Measurements from ENCODE around the gene EVX2.

EVX2 gene

GRCh38 chr2:176096243-176096985 is 12.7 kb upstream of the EVX2 start:
- DNase-seq (ENCODE audit: low read depth in 2 of 2): no peak

DNA sequence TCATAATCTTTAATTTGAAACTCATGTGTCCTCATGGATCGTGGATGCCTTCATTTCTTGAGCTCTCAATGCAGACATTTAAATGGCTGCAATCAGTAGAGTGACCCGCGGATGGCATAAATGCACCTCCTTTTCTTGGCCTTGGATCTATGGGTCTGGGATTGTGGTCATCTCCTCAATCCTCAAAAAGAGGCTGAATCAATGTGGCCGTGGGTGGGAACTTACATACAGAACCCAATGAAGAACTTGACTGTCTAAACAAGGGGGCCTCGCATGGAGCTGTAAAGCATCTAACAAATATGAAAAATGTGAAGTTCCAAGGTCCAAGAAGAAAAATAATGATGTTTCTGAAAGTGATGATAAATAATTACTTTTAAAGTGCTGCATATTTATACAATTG is 11.7 kb upstream of the EVX2 start:
- no peak for DNase-seq (ENCODE audit: low read depth in 2 of 2)

DNA sequence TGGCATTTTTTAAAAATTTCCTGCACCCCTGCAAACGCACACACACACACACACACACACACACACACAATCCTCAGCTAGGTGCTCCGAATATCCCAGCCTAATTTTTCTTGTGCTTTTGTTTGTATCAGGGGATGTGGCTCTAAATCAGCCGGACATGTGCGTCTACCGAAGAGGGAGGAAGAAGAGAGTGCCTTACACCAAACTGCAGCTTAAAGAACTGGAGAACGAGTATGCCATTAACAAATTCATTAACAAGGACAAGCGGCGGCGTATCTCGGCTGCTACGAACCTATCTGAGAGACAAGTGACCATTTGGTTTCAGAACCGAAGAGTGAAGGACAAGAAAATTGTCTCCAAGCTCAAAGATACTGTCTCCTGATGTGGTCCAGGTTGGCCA is 10.6 kb upstream of the EVX2 start:
- DNase-seq (ENCODE audit: low read depth in 2 of 2): no peak

DNA sequence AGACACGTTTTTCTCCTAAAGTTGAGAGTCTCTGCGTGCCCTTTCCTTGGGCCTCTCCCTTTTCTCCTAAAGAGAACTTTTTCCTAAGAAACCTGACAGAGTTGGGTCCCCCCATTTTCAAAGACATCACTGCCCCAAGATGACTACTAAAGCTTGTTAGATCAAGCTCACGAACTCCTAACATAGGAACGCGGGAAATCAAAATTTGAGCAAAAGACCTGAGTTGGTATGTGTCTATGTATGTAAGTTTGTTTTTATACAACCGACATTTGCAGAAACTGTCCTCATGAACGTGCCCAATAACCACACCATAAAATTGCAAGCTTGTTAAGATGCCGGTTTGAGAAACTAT is 10.1 kb upstream of the EVX2 start:
- DNase-seq (ENCODE audit: low read depth in 2 of 2): no peak

DNA sequence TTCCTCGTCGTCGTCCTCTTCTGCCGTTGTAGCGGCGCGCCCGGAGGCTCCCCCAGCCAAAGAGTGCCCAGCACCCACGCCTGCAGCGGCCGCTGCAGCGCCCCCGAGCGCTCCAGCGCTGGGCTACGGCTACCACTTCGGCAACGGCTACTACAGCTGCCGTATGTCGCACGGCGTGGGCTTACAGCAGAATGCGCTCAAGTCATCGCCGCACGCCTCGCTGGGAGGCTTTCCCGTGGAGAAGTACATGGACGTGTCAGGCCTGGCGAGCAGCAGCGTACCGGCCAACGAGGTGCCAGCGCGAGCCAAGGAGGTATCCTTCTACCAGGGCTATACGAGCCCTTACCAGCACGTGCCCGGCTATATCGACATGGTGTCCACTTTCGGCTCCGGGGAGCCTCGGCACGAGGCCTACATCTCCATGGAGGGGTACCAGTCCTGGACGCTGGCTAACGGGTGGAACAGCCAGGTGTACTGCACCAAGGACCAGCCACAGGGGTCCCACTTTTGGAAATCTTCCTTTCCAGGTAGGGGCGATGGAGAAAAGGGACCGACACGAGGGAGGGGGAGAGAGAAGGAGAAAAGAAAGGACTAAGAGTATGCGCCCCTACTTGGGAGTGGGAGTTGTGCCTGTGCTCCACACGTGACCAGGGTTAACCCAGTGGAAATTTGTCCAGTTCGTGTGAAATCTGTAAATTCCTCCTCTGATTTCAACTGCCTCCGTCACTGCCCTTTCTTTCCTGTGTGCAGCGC is 9.6 kb upstream of the EVX2 start:
- DNase-seq (ENCODE audit: low read depth in 2 of 2): no peak

DNA sequence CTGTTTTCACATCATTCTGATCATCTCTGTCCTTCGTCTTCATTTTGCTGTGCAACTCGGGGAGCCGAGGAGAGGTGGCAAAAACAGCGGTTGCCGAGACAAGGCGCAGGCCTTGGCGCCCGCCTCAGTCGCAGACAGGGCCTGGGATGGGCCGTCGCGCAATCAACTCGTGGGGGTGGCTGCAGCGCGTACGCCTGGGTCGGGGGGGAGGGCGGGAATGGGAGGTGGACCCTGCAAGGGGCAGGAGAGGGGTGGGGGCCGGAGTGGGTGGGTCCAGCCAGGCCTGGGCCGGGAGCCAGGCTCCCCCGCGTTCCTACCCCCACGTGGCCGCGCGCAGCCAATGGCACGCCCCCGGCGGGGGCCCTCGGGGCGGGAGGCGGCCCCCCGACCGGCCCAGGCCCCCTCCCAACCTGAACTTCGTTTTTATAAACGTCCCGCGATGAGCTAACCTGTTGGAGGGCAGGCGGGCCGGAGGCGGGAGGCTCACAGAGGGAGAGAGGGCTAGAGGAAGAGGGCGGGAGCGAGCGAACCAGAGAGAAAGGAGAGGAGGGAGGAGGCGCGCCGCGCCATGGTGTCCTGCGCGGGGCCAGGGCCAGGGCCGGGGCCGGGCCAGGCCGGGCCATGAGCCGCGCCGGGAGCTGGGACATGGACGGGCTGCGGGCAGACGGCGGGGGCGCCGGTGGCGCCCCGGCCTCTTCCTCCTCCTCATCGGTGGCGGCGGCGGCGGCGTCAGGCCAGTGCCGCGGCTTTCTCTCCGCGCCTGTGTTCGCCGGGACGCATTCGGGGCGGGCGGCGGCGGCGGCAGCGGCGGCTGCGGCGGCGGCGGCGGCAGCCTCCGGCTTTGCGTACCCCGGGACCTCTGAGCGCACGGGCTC is 8.7 kb upstream of the EVX2 start, which contains the start of gene HOXD13:
TSS of gene HOXD13 (plus strand) at position 452 of the 875 bp plus-strand sequence. CDS start at position 622, 170 bp downstream.
- DNase-seq (ENCODE audit: low read depth in 2 of 2): no peak

GRCh38 chr2:176091329-176092258 is 7.8 kb upstream of the EVX2 start:
- no peak for DNase-seq (ENCODE audit: low read depth in 2 of 2)

DNA sequence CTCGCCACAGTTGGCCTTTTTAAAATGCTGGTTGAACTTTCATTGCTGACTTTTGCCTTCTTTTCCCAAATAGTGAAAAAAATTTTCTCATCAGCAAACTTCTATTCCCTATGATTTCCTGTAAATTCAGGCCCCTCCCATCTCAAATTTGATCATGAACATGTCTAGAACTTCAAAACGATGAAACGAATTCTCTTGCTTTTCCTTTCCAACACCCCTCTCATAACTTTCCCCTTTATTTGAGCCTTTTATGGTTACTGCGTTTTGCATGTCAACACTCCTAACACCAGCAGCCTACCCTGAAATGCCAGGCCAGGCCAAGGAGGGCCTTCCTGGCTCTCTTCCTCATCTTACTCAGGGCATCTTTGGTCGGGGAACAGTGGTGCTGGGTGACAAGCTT is 7.1 kb upstream of the EVX2 start:
- no peak for DNase-seq (ENCODE audit: low read depth in 2 of 2)

DNA sequence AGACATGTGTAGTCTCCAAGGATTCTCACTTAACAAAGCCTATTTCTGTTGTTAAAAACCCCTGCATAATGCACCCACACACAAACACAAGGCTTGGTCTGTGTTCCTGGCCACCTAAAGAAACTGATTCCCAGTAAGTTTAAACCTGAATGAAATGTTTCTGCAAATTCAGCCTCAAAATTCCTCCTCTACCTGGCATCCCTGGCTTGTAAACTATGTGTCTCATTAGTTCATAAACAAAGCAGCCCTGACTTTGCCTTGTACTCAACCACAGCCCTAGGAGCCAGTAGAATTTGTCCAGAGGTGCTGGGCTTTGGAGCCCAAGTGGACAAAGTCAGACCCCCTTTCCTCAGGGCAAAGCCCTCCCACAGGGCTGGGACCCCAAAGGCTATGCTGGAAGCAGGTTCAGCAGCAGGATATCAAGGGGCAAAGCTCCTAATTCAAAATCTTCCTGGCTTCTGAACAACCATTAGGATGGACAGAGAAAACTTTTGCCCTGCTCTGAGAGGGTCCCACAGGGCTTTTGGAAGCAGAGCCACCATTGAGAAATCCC is 6.2 kb upstream of the EVX2 start:
- DNase-seq (ENCODE audit: low read depth in 2 of 2): no peak

GRCh38 chr2:176088937-176089842 is 5.4 kb upstream of the EVX2 start:
- DNase-seq (ENCODE audit: low read depth in 2 of 2): no peak

DNA sequence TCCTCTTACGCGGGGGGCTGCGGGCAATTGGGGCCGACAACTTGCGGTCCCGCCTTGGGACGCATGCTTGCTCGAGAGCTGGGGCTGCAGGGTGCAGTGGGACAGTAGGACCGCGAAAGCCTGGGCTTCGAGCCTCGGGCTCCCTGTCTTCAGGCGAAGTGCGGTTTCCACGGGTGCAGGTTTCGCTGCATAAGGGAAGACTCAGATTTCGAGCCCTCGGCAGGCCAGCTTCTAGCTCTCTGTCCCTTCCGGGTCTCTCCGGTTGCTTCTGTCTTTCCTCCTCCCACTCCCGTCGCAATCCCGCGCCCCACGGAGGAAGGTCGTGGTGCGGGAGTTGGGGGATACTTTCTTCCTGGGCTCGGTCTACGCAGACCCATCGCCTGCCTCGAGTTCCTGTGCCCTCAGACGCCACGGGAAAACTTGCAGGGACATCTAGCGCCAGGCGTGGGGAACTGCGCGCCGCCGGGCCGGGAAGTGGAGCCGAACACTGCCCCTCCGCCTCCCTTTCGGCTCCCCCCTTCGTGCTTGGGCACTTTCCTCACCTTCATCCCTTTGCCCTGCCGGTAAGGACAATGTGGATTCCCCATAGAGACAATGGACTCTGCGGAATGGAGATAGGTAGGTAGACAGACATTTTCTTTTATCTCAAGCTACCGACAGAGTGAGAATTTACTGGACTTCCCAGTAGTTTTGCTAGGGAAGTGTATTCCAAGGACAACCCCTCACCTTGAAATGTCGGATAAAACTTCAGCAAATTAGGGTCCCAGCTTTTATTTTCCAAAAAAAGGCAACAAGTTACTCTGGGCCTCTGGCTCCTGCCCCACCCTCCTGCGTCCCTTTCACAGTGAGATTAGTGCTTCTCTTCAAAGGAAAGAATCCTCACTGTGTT is 4.5 kb upstream of the EVX2 start:
- DNase-seq (ENCODE audit: low read depth in 2 of 2): no peak

DNA sequence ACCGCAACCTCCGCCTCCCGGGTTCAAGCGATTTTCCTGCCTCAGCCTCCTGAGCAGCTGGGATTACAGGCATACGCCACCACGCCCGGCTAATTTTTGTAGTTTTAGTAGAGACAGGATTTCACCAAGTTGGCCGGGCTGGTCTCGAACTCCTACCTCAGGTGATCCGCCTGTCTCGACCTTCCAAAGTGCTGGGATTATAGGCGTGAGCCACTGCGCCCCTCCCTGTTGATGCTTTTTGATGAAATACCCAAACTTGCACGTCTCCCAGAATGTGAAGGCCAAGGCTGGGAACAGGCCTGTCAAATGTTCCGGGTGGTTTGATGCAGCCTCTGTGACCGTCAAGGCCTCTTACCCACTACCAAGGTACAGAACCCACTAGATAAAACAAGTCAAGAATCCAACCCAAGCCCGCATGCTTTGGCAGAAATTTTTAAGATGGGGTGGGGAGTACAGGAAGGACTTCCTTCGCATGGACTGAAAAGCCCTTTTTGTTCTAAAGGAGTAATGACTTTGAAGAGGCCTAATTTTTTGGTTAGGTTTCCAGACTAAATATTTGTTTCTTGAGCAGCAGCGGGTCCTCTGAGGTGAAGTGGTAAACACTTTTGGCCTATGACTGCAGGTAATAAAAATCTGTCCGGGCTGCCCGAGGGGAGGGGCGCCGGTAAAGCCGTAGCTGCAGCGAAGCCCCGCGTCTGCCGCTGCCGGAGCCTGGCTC is 3.7 kb upstream of the EVX2 start:
- no peak for DNase-seq (ENCODE audit: low read depth in 2 of 2)

DNA sequence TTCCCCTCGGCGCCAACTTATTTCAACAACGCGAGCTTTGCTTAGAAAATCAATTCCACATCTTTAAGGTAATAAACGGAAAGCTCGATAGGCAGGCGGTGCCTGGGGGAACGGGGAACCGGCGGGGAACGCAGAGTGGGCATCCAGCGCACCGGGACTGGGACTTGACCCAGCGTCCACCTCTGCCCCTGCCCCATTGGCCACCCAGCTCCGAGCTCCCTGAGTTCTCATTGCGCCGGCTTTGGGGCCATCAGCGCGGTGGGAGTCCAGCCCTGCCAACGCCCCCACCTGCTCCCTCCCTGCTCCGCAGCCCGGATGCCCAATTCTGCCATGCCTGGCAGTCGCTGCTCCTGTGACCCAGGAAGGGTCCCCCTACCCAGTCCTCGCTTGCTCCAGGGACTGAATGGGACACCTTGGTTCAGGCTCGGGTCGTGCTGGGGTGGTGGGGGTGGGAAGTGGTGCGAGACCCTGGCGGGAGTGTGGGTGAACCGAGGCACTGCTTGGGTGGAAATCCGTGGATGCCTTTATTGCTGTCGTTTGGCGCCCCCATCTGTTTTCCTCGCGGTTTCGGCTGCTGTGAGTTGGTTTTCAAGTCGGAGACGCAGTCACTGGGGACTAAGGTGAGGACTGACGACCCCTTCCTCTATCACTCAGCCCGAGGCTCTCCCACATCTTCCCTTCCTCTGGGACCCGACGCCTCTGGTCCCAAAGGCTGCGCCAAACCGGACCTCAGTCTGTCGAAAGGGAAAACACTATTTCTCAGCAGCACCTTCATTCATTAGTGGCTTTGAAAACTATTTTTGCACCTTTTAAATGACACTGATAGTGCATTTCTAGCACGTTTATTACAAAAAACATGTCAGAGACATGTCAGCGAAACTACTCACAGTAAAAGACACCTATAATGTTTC is 2.4 kb upstream of the EVX2 start:
- no peak for DNase-seq (ENCODE audit: low read depth in 2 of 2)

GRCh38 chr2:176085120-176085788 is 1.5 kb upstream of the EVX2 start:
- no peak for DNase-seq (ENCODE audit: low read depth in 2 of 2)

DNA sequence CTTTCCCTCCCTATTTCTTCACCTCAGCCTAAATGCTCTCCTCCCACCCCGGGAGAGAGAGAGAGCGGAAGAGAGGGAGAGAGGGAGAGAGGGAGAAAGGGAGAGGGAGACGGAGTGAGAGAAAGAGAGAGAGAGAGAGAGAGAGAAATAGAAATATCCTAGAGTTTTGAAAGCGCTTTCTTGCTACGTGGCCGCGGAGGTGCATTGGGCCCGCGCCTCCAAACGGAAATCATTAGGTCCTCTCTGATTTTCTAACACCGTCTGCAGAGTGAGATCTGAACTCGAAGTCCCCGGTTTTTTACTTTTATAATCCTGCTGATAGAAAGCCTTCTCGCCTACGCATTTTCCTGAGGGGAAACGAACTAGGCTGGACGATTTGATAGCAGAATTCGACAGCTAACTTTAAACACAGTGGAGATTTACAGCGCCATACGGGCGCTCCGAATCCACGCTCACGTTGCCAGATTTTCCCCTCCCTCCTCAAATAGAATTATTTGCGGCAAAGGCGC is 903 bp upstream of the EVX2 start:
- DNase-seq (ENCODE audit: low read depth in 2 of 2): no peak
